ENCODE measurements around the gene ZNF782. TPM values are rescaled to one million over a fixed set of nuclear protein-coding genes. Genes with fewer than 3 reads are reported as not detected.
A peak's percentile ranks its signal among the peaks of the same experiment; 100 is the strongest.
"Not testable (repeated sequence)": the region's sequence is repeated elsewhere in the genome, so short reads cannot be mapped to it uniquely, and the experiment has no call there.

ZNF782 gene
- 10 to 100 TPM in 1 of 2 experiments, 1 to 10 TPM in 1; 9.2 to 11.5 TPM for total RNA-seq
- 1 to 10 TPM; 1.7 to 5.6 (median 2.0) TPM for polyA plus RNA-seq
- total RNA-seq, result 13.2 to 21.2 (median 17.2) reads per million in 6 experiments

- Mint-ChIP-seq H3K4me3 (peak within 1 kb of the TSS; percentile 98 to 100 (median 100)), H3K4me1 (peaks cover 29 to 50% (median 42%) of the 10 kb centered on the region in 4 donors), H3K36me3 (peaks cover 0 to 10% (median 9%) of the 10 kb centered on the region in 3 donors), H3K9me3 (no peaks in the 10 kb centered on the region), H3K27ac (peak within 1 kb of the TSS; percentile 96 to 100 (median 99)), H3K27me3 (peaks cover 0 to 6% (median 4%) of the 10 kb centered on the region in 5 donors)
- ATAC-seq (peak; percentile 86 to 91), DNase-seq (peak; percentile 72 to 90 (median 80))
- POLR2A ChIA-PET, result interaction anchor here (0.8 to 2.0 kb wide), 4 partner anchors 21 to 384 kb away, joined by 3 to 6 read pairs (median 4); no protein-coding TSS in a partner anchor
Observed at GRCh38 chr9:96853781-96854650, at the start of gene ZNF782. TSS of gene ZNF782 (minus strand) at chr9:96854514. CDS start at chr9:96851961, 2,553 bp downstream.

GRCh38 chr9:96900010-96900409 is 45.7 kb upstream of the ZNF782 start:
- ATAC-seq, H3K9me3 Mint-ChIP-seq, H3K27me3 Mint-ChIP-seq, H3K4me3 Mint-ChIP-seq, POLR2A ChIA-PET, H3K27ac Mint-ChIP-seq, H3K4me1 Mint-ChIP-seq, DNase-seq: not testable (repeated sequence)
- H3K36me3 Mint-ChIP-seq, result peaks cover 8 to 34% (median 22%) of the 10 kb centered on the region in 3 donors

GRCh38 chr9:96892131-96892530 is 37.8 kb upstream of the ZNF782 start:
- Mint-ChIP-seq H3K4me1 (peaks cover 0 to 2% (median 0%) of the 10 kb centered on the region in 4 donors), H3K9me3 (peaks cover 0 to 6% (median 0%) of the 10 kb centered on the region in 9 donors), H3K36me3 (peaks cover 5 to 62% (median 45%) of the 10 kb centered on the region in 3 donors), H3K27ac (no peak overlapping the region), H3K27me3 (no peaks in the 10 kb centered on the region), H3K4me3 (no peak overlapping the region)
- DNase-seq, result no peak
- no peak for ATAC-seq
- POLR2A ChIA-PET, result no interaction called here

GRCh38 chr9:96888591-96888990 is 34.3 kb upstream of the ZNF782 start:
- Mint-ChIP-seq H3K36me3 (peaks cover 14 to 41% (median 25%) of the 10 kb centered on the region in 3 donors), H3K4me3 (no peak overlapping the region), H3K9me3 (peaks cover 0 to 13% (median 5%) of the 10 kb centered on the region in 9 donors), H3K27ac (no peak overlapping the region), H3K27me3 (no peaks in the 10 kb centered on the region), H3K4me1 (peaks cover 0 to 2% (median 0%) of the 10 kb centered on the region in 4 donors)
- no peak for DNase-seq
- POLR2A ChIA-PET, result no interaction called here
- no peak for ATAC-seq

- Mint-ChIP-seq H3K27ac (no peak overlapping the region), H3K9me3 (peaks cover 0 to 21% (median 8%) of the 10 kb centered on the region in 9 donors), H3K4me3 (no peak overlapping the region), H3K27me3 (no peaks in the 10 kb centered on the region), H3K36me3 (peaks cover 13 to 18% (median 14%) of the 10 kb centered on the region in 3 donors), H3K4me1 (peaks cover 0 to 2% (median 0%) of the 10 kb centered on the region in 4 donors)
- DNase-seq, result no peak
- no peak for ATAC-seq
- POLR2A ChIA-PET, result no interaction called here
Observed at GRCh38 chr9:96885424-96885823, 31.1 kb upstream of the ZNF782 start.

- DNase-seq, result no peak
- no peak for ATAC-seq
- H3K9me3 Mint-ChIP-seq, result peaks cover 0 to 31% (median 9%) of the 10 kb centered on the region in 9 donors
- H3K4me1 Mint-ChIP-seq, result peaks cover 0 to 2% (median 0%) of the 10 kb centered on the region in 4 donors
- H3K27me3 Mint-ChIP-seq, result peaks cover 0 to 3% (median 0%) of the 10 kb centered on the region in 5 donors
- H3K4me3 Mint-ChIP-seq, result no peak overlapping the region
- POLR2A ChIA-PET, result no interaction called here
- H3K36me3 Mint-ChIP-seq, result peaks cover 13 to 18% (median 14%) of the 10 kb centered on the region in 3 donors
- H3K27ac Mint-ChIP-seq, result no peak overlapping the region
Observed at GRCh38 chr9:96884443-96884842, 30.1 kb upstream of the ZNF782 start.

- Mint-ChIP-seq H3K27me3 (peaks cover 0 to 5% (median 0%) of the 10 kb centered on the region in 5 donors), H3K36me3 (peaks cover 11 to 18% (median 13%) of the 10 kb centered on the region in 3 donors), H3K9me3 (peaks cover 0 to 36% (median 11%) of the 10 kb centered on the region in 9 donors), H3K4me1 (peaks cover 0 to 2% (median 0%) of the 10 kb centered on the region in 4 donors), H3K27ac (no peak overlapping the region), H3K4me3 (no peak overlapping the region)
- DNase-seq (no peak), ATAC-seq (no peak)
- POLR2A ChIA-PET, result no interaction called here
Observed at GRCh38 chr9:96883922-96884321, 29.6 kb upstream of the ZNF782 start.

GRCh38 chr9:96877269-96877668 is 23.0 kb upstream of the ZNF782 start:
- Mint-ChIP-seq H3K27me3 (peaks cover 18 to 52% (median 44%) of the 10 kb centered on the region in 5 donors), H3K27ac (no peak overlapping the region), H3K9me3 (peaks cover 0 to 49% (median 8%) of the 10 kb centered on the region in 9 donors), H3K4me3 (peak overlapping the region in 3 of 10 donors; percentile 15 to 33 (median 20)), H3K36me3 (peaks cover 2 to 13% (median 2%) of the 10 kb centered on the region in 3 donors), H3K4me1 (peaks cover 7 to 25% (median 23%) of the 10 kb centered on the region in 4 donors)
- ATAC-seq (no peak), DNase-seq (no peak)
- POLR2A ChIA-PET, result no interaction called here

- H3K4me3 Mint-ChIP-seq, result peak overlapping the region; percentile 66 to 86 (median 81)
- H3K27ac Mint-ChIP-seq, result peak overlapping the region in 6 of 10 donors; percentile 16 to 84 (median 54)
- peaks cover 0 to 43% (median 7%) of the 10 kb centered on the region in 9 donors for H3K9me3 Mint-ChIP-seq
- H3K4me1 Mint-ChIP-seq, result peaks cover 7 to 25% (median 23%) of the 10 kb centered on the region in 4 donors
- H3K27me3 Mint-ChIP-seq, result peaks cover 18 to 60% (median 44%) of the 10 kb centered on the region in 5 donors
- POLR2A ChIA-PET, result interaction anchor here (0.7 kb wide), 1 partner anchor 21 kb away, joined by 3 read pairs; the partner anchor contains the start of gene ZNF782
- H3K36me3 Mint-ChIP-seq, result peaks cover 0 to 13% (median 2%) of the 10 kb centered on the region in 3 donors
- DNase-seq (peak in 7 of 10 donors; percentile 3 to 66 (median 19)), ATAC-seq (peak; percentile 36 to 52)
Observed at GRCh38 chr9:96875461-96876142, 21.3 kb upstream of the ZNF782 start.

- peak; percentile 81 to 90 for ATAC-seq
- Mint-ChIP-seq H3K4me3 (peak overlapping the region; percentile 66 to 86 (median 81)), H3K27me3 (peaks cover 18 to 60% (median 44%) of the 10 kb centered on the region in 5 donors), H3K27ac (peak overlapping the region in 6 of 10 donors; percentile 12 to 84 (median 40)), H3K36me3 (peaks cover 0 to 13% (median 3%) of the 10 kb centered on the region in 3 donors), H3K9me3 (peaks cover 0 to 37% (median 7%) of the 10 kb centered on the region in 9 donors), H3K4me1 (peaks cover 7 to 25% (median 23%) of the 10 kb centered on the region in 4 donors)
- DNase-seq, result peak in 6 of 10 donors; percentile 8 to 49 (median 40)
- POLR2A ChIA-PET, result interaction anchor here (0.7 kb wide), 1 partner anchor 21 kb away, joined by 3 read pairs; the partner anchor contains the start of gene ZNF782
Observed at GRCh38 chr9:96874947-96875460, 20.7 kb upstream of the ZNF782 start.

- POLR2A ChIA-PET, result no interaction called here
- Mint-ChIP-seq H3K27me3 (peaks cover 18 to 60% (median 43%) of the 10 kb centered on the region in 5 donors), H3K36me3 (peaks cover 0 to 10% (median 4%) of the 10 kb centered on the region in 3 donors), H3K4me1 (peaks cover 7 to 25% (median 23%) of the 10 kb centered on the region in 4 donors), H3K9me3 (peaks cover 0 to 30% (median 5%) of the 10 kb centered on the region in 9 donors), H3K27ac (peak overlapping the region in 1 of 10 donors; percentile 35), H3K4me3 (no peak overlapping the region)
- no peak for ATAC-seq
- DNase-seq, result no peak
Observed at GRCh38 chr9:96874201-96874785, 20.0 kb upstream of the ZNF782 start.
